Activated CD4-positive, alpha-beta T cell treated with anti-CD3 and anti-CD28 coated beads, Interleukin-2, Interleukin-4, amounts not matched to agents 100 ng/mL and 50 ng/mL, durations not matched to agents 16 hours and 8 hours (primary cell): ENCODE data around the gene SLC52A3.
"Not testable (repeated sequence)": the region's sequence is repeated elsewhere in the genome, so short reads cannot be mapped to it uniquely, and the experiment has no call there.

ENCODE experiments used
- DNase-seq: peaks from one replicate; pipeline ENCODE4 v3.0.0-alpha.2; 2020; ENCODE audit warnings: low spot score

Gene SLC52A3

GRCh38 chr20:768426-768978 lies at the start of gene SLC52A3:
Gene SLC52A3, minus strand, starts transcription at chr20:768500. Its CDS starts 2,726 bp downstream, at chr20:765774.
- no peak for DNase-seq

GRCh38 chr20:815914-816606 lies 47.8 kb upstream of the SLC52A3 start:
- peak; percentile 64 for DNase-seq

DNA sequence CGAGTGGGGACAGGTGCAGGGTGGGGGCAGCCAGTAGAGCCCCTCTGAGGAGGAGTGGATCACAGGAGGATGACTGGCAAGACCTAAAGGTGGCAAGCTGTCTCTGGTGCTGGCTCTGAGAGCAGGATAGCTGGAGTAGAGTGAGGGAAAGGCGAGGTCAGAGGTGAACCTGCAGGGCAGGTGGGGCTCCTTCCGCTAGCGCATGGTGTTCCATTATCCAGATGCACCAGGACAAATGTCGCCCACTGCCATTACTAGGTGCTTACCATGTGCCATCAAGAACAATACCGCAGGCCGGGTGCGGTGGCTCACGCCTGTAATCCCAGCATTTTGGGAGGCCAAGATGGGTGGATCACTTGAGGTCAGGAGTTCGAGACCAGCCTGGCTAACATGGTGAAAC lies 46.9 kb upstream of the SLC52A3 start:
- no peak for DNase-seq

DNA sequence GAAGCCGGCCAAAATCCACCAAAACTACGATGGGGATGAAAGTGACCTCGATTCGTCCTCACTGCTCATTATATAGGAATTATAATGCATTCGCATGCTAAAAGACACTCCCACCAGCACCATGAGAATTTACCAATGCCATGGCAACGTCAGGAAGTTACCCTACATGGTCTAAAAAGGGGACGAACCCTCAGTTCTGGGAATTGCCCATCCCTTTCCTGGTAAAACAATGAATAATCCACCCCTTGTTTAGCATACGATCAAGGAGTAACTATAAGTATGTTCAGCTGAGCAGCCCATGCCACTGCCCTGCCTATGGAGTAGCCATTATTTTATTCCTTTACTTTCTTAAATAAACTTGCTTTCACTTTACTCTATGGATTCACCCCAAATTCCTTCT lies 45.1 kb upstream of the SLC52A3 start:
- no peak for DNase-seq

DNA sequence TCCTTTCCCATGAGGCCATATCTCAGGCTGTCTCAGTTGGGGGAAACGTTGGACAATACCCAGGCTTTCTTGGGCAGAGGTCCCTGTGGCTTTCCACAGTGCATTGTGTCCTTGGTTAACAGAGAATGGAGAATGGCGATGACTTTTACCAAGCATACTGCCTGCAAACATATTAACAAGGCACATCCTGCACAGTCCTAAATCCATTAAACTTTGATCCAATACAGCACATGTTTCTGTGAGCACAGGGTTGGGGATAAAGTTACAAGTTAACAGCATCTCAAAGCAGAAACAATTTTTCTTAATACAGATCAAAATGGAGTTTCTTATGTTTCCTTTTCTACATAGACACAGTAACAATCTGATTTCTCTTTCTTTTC lies 44.1 kb upstream of the SLC52A3 start:
- not testable (repeated sequence) for DNase-seq

DNA sequence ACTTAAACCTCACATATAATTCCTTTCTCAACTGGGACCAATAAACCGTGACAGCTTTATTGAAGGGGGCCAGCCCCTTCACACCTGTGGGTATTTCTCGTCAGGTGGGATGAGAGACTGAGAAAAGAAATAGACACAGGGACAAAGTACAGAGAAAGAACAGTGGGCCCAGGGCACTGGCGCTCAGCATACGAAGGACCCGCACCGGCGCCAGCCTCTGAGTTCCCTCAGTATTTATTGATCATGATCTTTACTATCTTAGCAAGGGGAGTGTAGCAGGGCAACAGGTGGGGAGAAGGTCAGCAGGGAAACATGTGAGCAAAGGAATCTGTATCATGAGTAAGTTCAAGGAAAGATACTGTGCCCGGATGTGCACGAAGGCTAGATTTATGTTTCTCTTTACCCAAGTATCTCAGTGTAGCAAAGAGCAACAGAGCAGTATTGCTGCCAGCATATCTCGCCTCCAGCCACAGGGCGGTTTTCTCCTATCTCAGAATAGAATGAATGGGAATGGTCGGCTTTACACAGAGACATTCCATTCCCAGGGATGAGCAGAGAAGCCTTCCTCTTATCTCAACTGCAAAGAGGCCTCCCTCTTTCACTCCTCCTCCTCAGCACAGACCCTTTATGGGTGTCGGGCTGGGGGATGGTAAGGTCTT lies 43.6 kb upstream of the SLC52A3 start:
- not testable (repeated sequence) for DNase-seq

DNA sequence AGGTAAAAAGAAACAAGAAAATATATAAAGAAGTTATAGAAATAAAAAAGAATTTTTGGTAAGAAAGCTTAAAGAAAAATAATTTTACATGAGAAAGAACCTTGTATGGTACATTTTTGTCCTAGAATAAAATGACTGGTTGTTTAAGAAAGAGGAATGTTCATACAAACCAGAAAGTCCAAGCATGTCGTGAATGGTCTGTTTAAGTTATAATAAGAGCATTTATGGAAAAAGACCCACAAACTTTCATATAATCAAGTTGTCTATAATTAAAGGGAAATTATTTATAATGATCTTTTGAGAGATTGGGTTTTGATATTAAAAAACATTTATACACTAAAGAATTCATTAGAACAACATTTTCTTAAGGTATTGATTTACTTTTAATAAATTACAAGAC lies 37.4 kb upstream of the SLC52A3 start:
- no peak for DNase-seq

DNA sequence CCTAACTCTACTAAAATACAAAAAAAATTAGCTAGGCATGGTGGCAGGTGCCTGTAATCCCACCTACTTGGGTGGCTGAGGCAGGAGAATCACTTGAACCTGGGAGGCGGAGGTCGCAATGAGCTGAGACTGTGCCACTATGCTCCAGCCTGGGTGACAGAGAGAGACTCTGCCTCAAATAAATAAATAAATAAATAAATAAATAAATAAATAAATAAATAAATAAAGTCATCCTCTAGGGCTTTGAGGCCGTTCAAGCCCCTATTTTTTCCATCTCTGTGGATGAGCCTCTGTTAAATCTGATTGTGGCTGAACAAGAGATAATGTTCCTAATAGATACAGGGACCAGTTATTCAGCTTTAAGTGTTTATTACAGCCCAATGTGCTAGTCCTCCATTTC lies 33.4 kb upstream of the SLC52A3 start:
- DNase-seq, result no peak

DNA sequence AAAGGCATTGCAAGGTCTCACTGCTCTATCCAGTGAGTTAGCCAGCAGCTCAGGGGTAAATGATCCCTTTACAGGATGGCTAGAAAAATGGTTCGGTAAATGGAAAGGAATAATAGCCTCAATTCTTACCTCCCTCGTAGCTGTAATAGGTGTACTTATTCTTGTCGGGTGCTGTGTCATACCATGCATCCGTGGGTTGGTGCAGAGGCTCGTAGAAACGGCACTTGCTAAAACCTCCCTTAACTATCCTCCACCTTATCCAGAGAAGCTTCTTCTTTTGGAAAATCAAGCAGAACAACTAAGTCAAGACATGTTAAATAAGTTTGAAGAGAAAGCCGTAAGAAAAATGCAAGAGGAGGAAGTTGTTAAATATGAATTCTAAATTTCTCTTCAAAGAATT lies 31.7 kb upstream of the SLC52A3 start:
- DNase-seq, result not testable (repeated sequence)

GRCh38 chr20:798746-799145 lies 30.4 kb upstream of the SLC52A3 start:
- not testable (repeated sequence) for DNase-seq

GRCh38 chr20:796921-797320 lies 28.6 kb upstream of the SLC52A3 start:
- no peak for DNase-seq

- DNase-seq, result no peak
Observed at GRCh38 chr20:792248-792647, 23.9 kb upstream of the SLC52A3 start.

DNA sequence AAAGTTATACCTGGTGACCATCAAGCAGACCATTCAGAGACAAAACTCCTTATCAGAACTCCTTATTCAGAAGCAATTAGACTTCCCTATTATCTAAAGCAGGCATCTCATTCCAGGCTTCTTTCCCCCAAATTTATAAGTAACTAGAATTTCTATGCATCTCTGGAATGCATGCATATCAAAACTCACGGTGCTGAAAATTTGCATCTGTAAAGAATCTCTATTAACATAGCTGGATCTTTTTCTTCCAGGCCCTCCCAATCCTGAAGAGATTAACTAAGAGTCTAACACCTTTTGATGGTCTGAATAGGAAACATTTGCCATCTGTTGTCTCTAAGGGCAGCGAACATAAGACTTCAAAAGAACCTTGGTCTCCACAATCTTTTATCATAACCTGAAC lies 22.8 kb upstream of the SLC52A3 start:
- DNase-seq, result no peak

GRCh38 chr20:787825-788224 lies 19.5 kb upstream of the SLC52A3 start:
- DNase-seq, result no peak

- no peak for DNase-seq
Observed at GRCh38 chr20:779771-780170, 11.5 kb upstream of the SLC52A3 start.

DNA sequence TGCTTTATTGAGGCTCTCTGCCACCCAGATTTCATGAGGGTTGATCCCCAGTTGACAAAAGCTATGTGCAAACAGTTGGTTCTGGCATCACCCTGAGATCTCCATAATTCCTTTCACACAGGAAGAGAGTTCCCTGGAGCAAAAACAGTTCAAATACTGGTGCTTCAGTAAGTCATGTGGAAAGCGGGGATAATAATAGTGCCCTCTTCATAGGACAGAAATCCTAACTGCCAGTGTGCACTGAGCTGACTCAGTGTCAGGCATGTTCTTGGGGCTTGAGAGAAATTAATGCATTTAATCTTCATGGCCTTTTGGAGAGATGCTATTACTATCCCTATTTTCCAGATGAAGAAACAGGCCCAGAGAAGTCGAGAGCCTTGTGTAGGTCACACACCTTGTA lies 7.9 kb upstream of the SLC52A3 start:
- DNase-seq, result no peak

- DNase-seq, result no peak
Observed at GRCh38 chr20:775679-776135, 7.4 kb upstream of the SLC52A3 start.

DNA sequence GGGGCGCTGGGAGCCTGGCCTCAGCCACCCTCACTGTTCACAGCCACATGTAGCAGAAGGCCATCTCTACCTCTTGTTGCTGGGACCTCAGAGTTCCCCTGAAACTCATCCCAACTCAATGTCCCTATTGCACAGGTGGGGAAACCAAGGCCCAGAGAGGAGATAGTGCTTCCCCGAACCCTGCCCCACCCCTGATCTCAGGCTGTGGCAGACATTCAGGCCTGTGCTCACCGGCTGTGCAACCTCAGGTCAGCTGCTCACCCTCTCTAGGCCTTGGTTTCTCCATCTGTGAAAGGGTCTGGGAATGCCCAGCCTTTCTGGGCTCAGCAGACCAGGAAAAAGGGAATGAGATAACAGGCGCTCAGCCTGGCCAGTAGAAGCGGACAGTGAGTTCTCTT lies 6.4 kb upstream of the SLC52A3 start:
- no peak for DNase-seq

GRCh38 chr20:774016-774659 lies 5.8 kb upstream of the SLC52A3 start:
- DNase-seq, result no peak

- DNase-seq, result no peak
Observed at GRCh38 chr20:772806-773205, 4.5 kb upstream of the SLC52A3 start.

DNA sequence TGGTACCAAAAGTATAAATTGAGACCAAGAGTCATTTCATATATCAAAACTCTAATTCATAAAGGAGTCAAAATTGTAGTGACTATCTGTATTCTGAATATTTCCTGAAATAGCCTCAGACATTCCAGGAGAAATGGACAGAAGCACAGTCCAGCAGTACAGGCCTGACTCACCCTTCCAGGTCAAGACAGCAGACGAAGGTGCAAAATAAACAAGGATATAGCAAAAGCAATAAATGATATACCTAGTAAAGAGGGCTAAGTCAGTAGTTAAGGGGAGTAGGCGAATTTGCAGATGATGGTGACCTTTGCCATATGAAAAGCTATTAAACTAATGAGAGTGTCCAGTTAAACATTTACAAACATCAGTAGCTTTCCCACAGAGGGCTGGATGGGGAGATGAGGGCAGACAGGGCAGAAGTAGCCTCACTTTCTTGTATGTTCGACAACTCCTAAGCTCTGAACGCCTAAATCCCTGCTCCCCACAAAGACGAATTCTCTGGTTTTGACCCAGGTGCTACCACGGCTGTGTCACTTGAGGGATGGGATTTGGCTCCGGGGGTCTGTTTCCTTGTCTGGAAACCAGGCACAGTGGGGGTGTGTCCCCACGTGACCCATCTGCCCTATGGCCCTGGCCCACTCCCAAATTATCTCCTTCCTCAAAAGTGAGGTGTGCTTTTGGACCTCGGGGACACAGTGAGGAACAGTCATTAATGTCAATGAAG lies 3.6 kb upstream of the SLC52A3 start:
- DNase-seq, result no peak

GRCh38 chr20:770691-771090 lies 2.4 kb upstream of the SLC52A3 start:
- DNase-seq, result no peak
